PC-9 (cell line): ENCODE data around the gene PPARA.

Source experiments
- CTCF ChIP-seq: fragments of 200-600 bp; sonication (generic); conservative IDR thresholded peaks from 2 replicates; pipeline ENCODE4 v1.6.1; 2017; ENCODE audit warnings: mixed run types, antibody characterized with exemption, mild to moderate bottlenecking, moderate library complexity
- EZH2 ChIP-seq: fragments of 200-600 bp; sonication (generic); IDR thresholded peaks from 2 replicates; pipeline ENCODE4 v1.8.0; 2017; ENCODE audit warnings: antibody characterized with exemption, low read depth

- TF ChIP-seq CTCF: no peak
- no peak for TF ChIP-seq EZH2
These were observed 121.9 kb downstream of the PPARA start for GRCh38 chr22:46272196-46272595.
